Prostate gland (tissue), 2 donors: ENCODE measurements around the gene BNC2. TPM values are rescaled to one million over a fixed set of nuclear protein-coding genes. Genes with fewer than 3 reads are reported as not detected.

ENCODE experiments used
- DNase-seq: peaks from one replicate; pipeline ENCODE4 v3.0.0-alpha.2; 2019; ENCODE audit warnings: low spot score
- H3K27ac ChIP-seq, 2 donors: fragments of 200-600 bp; sonication (generic); 2 replicates each; pipeline ENCODE4 v1.5.1; 2017 to 2019
- H3K27me3 ChIP-seq: fragments of 200-600 bp; sonication (generic); replicated peaks from 2 replicates; pipeline ENCODE4 v1.5.1; 2019; ENCODE audit not compliant: insufficient read depth
- H3K36me3 ChIP-seq, 2 donors: fragments of 200-600 bp; sonication (generic); 1 replicate in 1 of 2; 2 replicates in 1 of 2; pipeline versions ENCODE4 v1.5.1 to v1.8.1; 2017 to 2019
- H3K4me1 ChIP-seq: fragments of 200-600 bp; sonication (generic); replicated peaks from 2 replicates; pipeline ENCODE4 v1.5.1; 2019
- H3K4me3 ChIP-seq, 2 donors: fragments of 200-600 bp; sonication (generic); 2 replicates each; pipeline ENCODE4 v1.5.1; 2017 to 2019
- H3K9me3 ChIP-seq: fragments of 200-600 bp; sonication (generic); 2 replicates; pipeline ENCODE4 v1.5.1; 2017
- POLR2A ChIP-seq: fragments of 450-650 bp; IDR thresholded peaks from one replicate; pipeline ENCODE4 v1.6.1; 2016; ENCODE audit warnings: antibody characterized with exemption, mild to moderate bottlenecking
- POLR2AphosphoS5 ChIP-seq: sonication (generic); formaldehyde crosslinking; IDR thresholded peaks from one replicate; pipeline ENCODE4 v1.6.1; 2017; ENCODE audit warnings: antibody characterized with exemption
- WGBS: methylation state at CpG from one replicate; pipeline ENCODE4 v1.1.5; 2018; 5-methylcytosine and 5-hydroxymethylcytosine counted together
- intact Hi-C: fragments of 100-400 bp; cut with DNase I; formaldehyde crosslinking; loops from one replicate; pipeline ENCODE4 v1.14.2; 2022
- total RNA-seq, 2 donors: library from RNA; depleted of rRNA; stranded (reverse); fragments of >200 nt; gene quantifications; one replicate each; pipeline ENCODE4 v1.1.0, GENCODE V29; 2016
- TF ChIP-seq, protein P1 (sequence below), 4 experiments: fragments of 200-600 bp in 2 of 4; fragments of 450-650 bp in 2 of 4; sonication (generic) in 2 of 4; IDR thresholded peaks; 1 replicate in 3 of 4; 2 replicates in 1 of 4; pipeline ENCODE4 v1.5.1; 2016 to 2019; ENCODE audit warnings: antibody characterized with exemption in 4 of 4, mild to moderate bottlenecking in 2 of 4, moderate library complexity in 2 of 4

BNC2 gene
- total RNA-seq, 2 donors from 2014 or later = 4.9 to 37.2 TPM

- Histone ChIP-seq H3K4me1 (no peaks in the 10 kb centered on the region), H3K27ac (no peak overlapping the region), H3K4me3 (no peak overlapping the region), H3K36me3 (no peaks in the 10 kb centered on the region), H3K9me3 (no peaks in the 10 kb centered on the region), H3K27me3 (no peaks in the 10 kb centered on the region)
- DNase-seq = no peak
- 94% methylated on average over 2 of the region's 2 CpGs for WGBS
- intact Hi-C loops = no loop called here
- no peak for TF ChIP-seq POLR2AphosphoS5
- no peak for TF ChIP-seq POLR2A
- TF ChIP-seq, protein P1, sequence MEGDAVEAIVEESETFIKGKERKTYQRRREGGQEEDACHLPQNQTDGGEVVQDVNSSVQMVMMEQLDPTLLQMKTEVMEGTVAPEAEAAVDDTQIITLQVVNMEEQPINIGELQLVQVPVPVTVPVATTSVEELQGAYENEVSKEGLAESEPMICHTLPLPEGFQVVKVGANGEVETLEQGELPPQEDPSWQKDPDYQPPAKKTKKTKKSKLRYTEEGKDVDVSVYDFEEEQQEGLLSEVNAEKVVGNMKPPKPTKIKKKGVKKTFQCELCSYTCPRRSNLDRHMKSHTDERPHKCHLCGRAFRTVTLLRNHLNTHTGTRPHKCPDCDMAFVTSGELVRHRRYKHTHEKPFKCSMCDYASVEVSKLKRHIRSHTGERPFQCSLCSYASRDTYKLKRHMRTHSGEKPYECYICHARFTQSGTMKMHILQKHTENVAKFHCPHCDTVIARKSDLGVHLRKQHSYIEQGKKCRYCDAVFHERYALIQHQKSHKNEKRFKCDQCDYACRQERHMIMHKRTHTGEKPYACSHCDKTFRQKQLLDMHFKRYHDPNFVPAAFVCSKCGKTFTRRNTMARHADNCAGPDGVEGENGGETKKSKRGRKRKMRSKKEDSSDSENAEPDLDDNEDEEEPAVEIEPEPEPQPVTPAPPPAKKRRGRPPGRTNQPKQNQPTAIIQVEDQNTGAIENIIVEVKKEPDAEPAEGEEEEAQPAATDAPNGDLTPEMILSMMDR (IDR thresholded peaks at IDR 0.05) = no peak
Measured at GRCh38 chr9:16563446-16563845, 307.0 kb downstream of the BNC2 start.

DNA sequence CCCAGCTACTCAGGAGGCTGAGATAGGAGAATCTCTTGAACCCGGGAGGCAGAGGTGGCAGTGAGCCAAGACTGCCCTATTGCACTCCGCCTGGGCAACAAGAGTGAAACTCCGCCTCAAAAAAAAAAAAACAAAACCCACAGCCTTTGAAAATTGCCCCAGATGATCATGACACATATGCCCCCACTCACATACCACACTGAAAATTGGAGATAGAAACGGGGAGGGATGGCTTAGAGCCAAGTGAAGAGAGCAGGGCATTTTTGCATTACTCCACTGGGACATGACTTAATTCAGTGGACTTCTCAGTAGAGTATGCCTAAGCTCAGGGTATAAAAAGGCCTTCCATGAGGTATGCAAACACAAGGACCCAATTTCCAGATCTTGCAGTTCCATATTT, 309.3 kb downstream of the BNC2 start:
- DNase-seq = no peak
- H3K36me3 ChIP-seq = no peaks in the 10 kb centered on the region
- 88% methylated on average over 4 of the region's 4 CpGs for WGBS
- no peaks in the 10 kb centered on the region for H3K27me3 ChIP-seq
- no peaks in the 10 kb centered on the region for H3K9me3 ChIP-seq
- intact Hi-C loops = no loop called here
- H3K4me3 ChIP-seq = no peak overlapping the region
- no peak for TF ChIP-seq POLR2A
- TF ChIP-seq, protein P1 (IDR thresholded peaks at IDR 0.05) = no peak
- TF ChIP-seq POLR2AphosphoS5 = no peak
- no peak overlapping the region for H3K27ac ChIP-seq
- H3K4me1 ChIP-seq = no peaks in the 10 kb centered on the region

- Histone ChIP-seq H3K36me3 (no peaks in the 10 kb centered on the region), H3K4me1 (no peaks in the 10 kb centered on the region), H3K9me3 (no peaks in the 10 kb centered on the region), H3K27ac (no peak overlapping the region), H3K4me3 (no peak overlapping the region), H3K27me3 (no peaks in the 10 kb centered on the region)
- intact Hi-C loops = no loop called here
- WGBS = 87% methylated on average over 6 of the region's 6 CpGs
- DNase-seq = no peak
- TF ChIP-seq POLR2AphosphoS5 = no peak
- no peak for TF ChIP-seq POLR2A
- TF ChIP-seq, protein P1 (IDR thresholded peaks at IDR 0.05) = no peak
Measured at GRCh38 chr9:16559418-16560188, 310.9 kb downstream of the BNC2 start.

DNA sequence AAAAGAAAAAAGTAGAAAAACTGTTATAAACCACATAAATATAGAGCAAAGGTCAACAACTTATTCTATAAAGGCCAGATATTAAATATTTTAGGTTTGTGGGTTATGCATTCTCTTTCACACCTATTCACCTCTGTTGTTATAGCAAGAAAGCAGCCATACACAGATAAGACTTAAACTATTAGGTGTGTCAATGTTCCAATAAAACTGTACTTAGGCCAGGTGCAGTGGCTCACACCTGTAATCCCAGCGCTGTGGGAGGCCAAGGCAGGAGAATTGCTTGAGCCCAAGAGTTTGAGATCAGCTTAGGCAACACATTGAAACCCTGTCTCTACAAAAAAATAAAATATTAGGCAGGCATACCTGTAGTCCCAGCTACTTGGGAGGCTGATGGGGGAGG, 314.7 kb downstream of the BNC2 start:
- Histone ChIP-seq H3K4me1 (no peaks in the 10 kb centered on the region), H3K27me3 (no peaks in the 10 kb centered on the region), H3K9me3 (no peaks in the 10 kb centered on the region), H3K4me3 (no peak overlapping the region), H3K36me3 (no peaks in the 10 kb centered on the region), H3K27ac (no peak overlapping the region)
- intact Hi-C loops = no loop called here
- 94% methylated on average over 1 of the region's 1 CpG for WGBS
- TF ChIP-seq, protein P1 (IDR thresholded peaks at IDR 0.05) = no peak
- TF ChIP-seq POLR2AphosphoS5 = no peak
- no peak for DNase-seq

DNA sequence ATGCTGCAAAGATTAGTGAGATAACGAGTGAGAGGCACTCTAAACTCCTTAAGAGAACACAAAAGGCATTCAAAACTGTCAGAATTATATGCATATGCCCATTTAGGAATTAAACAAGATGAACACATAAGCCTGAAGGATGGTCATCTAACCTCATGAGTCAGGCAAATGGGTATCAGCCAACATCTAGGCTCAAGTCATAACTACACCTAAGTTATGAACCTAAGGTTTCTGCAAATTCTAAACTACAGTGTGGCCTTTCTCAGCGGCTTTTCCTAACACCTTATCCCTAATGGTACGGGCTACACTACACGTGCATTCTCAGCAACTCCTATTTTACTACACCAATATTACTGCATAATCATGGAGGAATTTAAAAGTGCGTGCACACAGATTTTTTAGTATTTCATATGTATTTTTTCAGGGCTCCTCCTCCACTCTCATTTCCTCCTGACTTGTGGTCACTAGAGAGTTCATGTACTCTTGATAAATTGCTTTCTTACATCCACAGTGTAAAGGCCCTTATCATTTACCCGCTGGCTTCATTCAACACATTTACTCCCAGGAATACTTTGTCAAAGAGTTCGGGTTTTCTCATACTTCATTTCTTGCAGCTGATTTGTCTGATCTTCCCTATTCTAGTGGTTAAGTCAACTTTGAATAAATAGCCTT, 316.5 kb downstream of the BNC2 start:
- Histone ChIP-seq H3K27me3 (no peaks in the 10 kb centered on the region), H3K36me3 (no peaks in the 10 kb centered on the region), H3K4me1 (no peaks in the 10 kb centered on the region), H3K4me3 (no peak overlapping the region), H3K9me3 (no peaks in the 10 kb centered on the region), H3K27ac (no peak overlapping the region)
- intact Hi-C loops = no loop called here
- 92% methylated on average over 7 of the region's 7 CpGs for WGBS
- TF ChIP-seq POLR2AphosphoS5 = no peak
- TF ChIP-seq, protein P1 (IDR thresholded peaks at IDR 0.05) = no peak
- no peak for TF ChIP-seq POLR2A
- DNase-seq = no peak
